DMS114 treated with DMSO at 0.1 percent for 48 hours (cell line): ENCODE data around the gene RNASET2.
"Not testable (repeated sequence)": the region's sequence is repeated elsewhere in the genome, so short reads cannot be mapped to it uniquely, and the experiment has no call there.

Experiments
- DNase-seq: peaks from one replicate; lab custom pipeline; 2025; ENCODE audit not compliant: unreplicated experiment; lab: John Stamatoyannopoulos, UW

RNASET2 gene

DNA sequence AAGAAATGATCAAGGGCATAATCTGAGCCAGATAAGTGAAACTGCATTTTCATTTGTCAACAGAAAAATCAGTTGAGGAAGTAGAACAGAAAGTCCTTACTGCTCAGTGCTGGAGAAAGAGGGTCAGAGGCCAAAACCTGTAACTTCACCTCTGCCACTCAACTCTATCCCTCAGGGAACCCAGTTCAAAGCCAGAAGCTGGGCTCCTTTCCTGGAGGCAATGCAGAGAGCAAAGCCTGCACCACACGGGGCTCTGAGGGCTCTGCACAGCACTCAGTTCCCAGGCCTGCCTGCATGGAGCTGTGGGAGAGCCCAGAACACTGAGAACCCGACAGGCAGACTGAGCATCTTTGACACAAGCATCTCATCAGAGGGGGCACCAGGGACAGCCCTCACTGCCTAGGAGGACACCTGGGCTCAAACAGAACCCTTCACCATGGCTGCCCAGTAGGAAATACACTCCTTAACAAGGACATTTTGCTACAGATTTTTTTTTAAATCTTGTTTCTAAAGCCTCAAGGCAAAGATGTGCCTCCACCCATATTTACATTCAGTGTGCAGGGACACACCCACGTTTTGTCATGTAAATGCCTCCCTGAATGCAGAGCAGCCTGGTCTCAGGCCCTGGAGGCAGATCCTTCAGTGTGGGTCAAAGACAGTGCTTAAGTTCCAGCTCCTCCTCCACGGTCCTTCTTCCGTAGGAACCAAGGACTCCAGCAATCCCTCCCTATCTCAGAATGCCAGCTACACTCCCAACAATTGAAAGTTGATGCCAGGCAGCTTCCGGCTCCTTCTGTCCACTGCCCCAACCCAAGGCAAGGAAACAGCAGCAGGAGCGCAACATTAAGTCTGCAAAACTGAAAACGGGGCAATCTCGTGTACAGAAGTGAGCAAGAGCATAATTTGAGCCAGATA, 6.6 kb downstream of the RNASET2 start:
- DNase-seq: no peak

DNA sequence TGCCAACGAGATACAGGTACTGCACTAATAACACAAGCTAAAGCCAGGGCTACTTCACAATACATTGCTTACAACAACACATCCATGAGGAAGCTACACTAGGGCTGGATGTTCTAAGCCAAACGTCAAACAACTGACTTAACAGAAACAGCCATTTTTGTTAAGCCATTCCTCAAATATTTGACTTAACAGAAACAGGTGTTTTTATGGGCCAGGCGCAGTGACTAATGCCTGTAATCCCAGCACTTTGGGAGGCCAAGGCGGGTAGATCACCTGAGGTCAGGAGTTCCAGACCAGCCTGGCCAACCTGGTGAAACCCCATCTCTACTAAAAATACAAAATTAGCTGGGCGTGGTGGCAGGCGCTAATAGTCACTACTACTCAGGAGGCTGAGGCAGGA, 7.6 kb downstream of the RNASET2 start:
- DNase-seq: not testable (repeated sequence)

DNA sequence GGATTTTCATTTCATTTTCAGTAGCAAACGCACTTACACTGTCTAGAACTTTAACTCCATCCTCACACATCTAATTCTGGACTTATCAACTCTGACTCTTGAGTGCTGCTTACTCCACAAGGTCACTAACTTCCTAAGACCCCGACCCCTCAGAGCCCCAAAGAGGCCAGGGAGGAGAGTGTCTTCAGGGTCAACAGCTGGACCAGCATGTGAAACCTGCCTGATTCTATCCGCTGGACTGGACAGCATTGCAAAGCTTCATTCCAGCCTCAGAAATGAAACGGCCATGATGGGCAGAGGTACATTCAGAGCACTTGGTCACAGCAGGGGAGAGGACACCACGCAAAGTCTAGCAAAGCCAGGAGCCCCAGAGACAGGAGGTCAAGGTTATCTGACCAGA, 9.1 kb downstream of the RNASET2 start:
- no peak for DNase-seq

DNA sequence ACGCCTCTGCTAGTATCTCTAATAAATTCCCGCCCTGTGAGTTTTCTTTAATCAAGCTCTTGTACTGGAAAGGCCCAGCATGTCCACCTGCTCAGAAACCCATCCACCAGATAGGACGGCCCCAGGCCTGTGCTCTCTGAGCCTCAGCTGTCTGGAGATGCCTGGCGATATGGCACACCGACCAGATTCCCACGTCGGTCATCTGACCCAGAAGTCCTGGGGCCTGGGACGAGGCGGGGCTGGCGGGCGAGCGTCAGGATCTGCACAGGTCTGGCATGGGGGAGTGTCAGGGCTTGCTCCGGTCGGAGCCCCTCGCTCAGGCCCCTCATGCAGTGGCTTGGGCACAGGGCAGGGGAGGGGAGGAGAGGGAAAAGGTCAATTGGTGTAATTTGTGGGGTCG, 10.2 kb downstream of the RNASET2 start:
- DNase-seq: no peak

DNA sequence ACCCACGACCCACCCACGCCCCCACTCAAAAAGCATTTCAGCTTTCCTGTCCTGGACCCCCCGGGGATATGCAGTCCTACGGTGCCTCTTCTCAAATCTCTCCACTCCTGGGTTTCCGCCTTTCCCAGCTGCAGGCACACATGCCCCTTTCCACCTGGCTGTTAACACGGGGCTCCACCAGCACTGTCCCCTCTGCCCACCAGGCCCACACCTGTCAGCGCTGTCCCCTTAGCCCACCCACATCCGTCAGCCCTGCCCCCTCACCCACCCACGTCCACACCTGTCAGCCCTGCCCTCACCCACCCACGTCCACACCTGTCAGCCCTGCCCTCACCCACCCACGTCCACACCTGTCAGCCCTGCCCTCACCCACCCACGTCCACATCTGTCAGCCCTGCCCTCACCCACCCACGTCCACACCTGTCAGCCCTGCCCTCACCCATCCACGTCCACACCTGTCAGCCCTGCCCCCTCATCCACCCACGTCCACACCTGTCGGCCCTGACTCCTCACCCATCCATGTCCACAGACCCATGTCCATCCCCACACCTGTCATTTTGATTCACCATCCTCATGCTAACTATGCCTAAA, 11.6 kb downstream of the RNASET2 start:
- DNase-seq: no peak

DNA sequence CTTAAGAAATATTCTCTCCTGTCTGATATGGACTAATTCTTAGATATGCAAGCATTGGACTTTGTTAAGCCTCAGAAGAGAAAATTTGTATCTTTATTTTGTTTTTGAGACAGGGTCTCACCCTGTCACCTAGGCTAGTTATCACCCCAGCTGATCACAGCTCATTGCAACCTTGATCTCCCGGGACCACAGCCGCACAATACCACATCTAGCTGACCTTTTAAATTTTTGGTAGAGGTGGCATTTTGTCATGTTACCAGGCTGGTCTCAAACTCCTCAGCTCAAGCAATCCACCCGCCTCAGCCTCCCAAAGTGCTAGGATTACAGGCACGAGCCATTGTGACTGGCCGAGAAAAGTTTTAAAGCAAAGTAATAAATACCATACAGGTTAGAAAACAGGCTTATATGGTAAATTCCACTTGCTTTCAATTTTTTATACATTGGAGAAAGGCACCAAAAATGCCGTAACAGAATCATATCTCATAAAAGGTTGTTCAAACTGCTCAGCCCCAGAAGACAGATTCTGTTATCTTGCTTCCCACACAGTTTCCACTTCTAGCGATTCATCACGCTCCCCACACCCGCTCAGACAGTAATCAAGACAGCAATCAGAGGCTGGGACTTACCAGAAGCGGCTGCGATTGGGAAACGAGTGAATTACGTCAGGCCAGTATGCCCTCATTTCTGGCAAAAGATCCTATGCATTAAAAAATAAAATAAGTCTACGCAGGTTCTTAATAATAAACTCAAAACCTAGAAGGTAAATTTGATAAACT, 13.8 kb downstream of the RNASET2 start:
- DNase-seq: no peak

DNA sequence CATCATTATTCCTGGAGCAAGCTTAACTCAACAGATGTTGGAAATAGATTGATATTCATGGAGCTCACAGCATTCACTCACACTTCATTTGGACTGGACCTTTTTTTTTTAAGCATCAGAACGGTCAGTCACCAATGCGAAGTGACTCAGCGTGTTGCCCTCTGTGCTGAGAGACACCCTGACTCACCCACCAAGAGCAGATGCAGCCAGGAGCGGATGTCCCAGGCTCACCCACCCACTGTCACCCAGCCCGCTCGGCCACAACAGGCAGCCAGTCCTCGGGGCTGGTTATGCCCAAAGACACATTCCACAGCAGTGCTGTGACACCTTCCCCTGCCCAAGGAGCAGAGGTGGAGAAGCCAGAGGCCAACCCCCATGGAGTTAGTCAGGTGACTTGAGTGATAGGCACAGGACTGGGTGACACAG, 15.7 kb downstream of the RNASET2 start:
- no peak for DNase-seq

DNA sequence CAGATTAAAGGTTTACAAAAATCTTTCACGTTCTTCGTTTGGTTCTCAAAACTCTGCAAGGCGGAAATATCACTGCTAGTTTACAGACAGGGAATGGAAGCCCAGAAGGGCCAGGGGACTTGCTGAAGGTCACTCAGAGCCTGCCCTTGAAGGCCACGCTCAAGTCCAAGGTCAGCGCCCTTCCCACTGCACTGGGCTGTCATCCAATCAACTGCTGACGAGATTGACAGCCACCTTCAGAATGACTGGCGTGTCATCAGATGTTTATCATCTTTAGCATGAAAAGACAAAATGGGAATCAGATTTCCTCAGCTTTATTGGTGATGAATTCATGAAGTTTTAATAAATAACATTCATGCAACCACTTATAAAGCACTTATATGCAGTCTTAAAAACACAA, 16.5 kb downstream of the RNASET2 start:
- DNase-seq: no peak

DNA sequence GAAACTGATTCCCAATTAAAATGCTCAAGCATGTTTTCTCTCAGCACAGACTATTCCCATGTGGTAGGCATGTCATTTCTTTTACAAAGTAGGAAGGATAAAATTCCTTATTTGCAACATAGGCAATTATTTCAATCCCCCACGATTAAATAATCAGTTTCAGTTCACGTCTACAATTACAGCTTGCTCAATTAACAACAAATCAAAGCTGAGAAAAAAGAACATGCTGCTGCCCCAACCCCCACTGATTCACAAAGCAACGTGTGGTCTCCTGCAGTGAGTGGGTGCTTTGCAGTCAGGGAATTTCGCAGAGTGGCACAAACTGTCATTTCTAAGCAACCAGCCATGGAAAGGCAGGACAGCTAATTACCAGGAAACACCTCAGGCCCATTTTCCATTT, 17.0 kb downstream of the RNASET2 start:
- no peak for DNase-seq

DNA sequence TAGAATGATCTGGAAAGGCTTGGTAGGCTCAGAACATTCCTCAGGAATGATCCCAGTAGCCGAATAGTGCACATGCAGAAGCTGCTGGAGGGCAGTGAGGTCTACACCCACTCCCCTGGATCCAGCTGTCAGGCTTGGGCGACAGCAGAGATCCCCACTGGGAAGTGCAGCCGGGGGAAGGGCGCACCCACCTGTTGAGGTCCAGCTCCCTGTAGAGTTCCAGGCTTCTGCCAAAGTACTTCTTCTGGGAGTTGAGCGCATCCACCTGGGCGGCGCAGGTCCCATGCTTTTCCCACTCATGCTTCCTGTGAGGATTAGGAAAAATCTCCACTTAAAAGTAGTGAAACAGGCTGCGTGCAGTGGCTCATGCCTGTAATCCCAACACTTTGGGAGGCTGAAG, 17.6 kb downstream of the RNASET2 start:
- DNase-seq: no peak

DNA sequence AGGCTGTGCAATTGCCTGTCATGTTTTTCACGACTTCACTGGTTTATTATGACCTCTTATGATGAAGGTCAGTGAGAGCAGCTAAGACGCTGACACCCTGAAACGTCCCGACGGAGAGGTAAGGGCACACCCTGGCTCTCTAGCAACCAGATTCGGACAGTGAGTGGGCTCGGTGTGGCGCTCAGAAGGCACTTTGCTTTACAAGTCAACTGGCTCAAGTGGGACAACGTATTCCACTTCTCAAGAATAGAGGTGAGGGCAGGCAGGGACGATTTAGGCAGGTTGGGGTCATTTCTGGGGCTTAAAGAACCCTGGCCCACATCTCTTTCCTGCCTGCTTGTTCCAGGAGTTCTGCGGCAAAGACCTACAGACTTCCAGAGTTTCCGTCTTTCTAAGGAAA, 18.2 kb downstream of the RNASET2 start:
- DNase-seq: no peak

DNA sequence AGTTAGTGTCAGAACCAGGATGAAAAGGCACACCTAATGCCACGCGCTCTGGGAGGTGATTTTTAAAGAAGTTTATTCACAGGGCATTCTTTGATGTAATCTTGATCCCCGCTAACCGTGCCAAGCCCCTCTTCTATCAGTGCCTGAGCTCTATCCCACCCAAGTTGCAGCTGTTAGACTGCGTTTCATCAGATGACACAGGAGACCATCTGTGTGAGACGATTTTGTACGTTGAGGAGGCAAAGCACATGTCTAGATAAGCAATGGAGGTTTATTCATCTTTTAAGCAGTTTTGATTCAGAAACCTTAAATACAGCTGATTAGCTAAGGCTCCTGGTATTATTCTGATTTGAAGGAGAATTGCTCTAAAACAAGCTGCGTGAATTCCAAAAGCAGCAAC, 18.6 kb downstream of the RNASET2 start:
- DNase-seq: no peak

DNA sequence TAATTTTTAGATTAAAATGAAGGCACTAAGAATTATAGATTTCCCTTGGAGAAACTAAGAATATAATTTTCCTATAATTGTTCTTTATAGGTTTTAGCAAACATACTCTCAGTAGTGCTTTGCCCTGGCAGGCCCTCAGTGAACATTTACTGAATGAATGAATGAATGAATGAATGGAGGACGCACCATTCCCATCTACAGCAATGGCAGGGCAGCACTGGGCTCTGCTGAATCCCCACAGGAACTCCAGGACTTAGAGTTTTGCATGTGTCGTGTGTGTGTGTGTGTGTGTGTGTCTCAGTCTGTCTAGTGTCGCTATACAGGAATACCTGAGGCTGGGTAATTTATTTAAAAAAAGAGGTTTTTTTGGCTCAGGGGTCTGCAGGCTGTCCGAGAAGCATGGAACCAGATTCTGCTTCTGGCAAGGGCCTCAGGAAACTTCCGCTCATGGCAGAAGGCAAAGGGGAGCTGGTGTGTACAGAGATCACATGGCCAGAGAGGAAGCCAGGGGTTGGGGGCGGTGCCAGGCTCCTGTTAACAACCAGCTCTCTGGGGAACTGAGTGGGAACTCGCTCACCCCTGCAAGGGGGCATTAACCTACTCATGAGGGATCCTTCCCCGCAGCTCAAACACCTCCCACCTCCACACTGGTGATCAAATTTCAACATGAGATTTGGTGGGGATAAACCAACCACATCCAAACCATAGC, 20.1 kb downstream of the RNASET2 start:
- no peak for DNase-seq

DNA sequence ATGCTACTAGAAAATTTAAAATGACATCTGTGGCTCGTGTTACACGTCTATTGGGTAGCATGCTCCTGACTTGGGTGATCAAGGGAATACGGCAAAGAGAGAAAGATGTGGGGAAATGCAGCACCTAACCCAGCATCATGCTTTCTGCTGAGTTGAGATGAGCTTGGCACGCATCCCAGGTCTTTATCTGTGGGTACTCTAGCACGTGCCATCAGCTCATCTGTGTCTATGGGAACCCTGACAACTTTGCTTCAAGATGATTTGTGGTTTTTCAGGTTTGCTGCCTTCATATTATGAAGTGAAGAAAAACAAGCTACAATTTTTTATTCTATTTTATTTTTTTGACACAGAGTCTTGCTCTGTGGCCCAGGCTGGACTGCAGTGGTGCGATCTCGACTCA, 21.0 kb downstream of the RNASET2 start:
- no peak for DNase-seq

DNA sequence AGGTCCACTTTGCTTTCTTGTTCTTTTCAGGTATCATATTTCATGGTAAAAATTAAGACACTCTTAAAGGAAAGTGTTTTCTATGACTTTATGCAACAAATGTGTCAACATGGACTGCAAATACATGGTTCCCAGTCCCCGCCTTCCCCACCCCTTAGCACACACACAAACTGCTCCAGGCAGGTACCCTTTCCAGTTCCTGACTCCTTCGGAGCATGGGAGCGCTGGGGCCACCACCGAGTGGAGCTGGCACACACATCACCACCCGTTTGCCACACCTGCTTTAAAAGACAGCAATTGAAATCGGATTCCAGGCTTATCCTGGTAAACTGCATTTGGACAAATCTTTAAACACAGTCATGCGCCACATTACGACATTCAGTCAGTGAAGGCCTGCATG, 22.2 kb downstream of the RNASET2 start:
- DNase-seq: no peak

DNA sequence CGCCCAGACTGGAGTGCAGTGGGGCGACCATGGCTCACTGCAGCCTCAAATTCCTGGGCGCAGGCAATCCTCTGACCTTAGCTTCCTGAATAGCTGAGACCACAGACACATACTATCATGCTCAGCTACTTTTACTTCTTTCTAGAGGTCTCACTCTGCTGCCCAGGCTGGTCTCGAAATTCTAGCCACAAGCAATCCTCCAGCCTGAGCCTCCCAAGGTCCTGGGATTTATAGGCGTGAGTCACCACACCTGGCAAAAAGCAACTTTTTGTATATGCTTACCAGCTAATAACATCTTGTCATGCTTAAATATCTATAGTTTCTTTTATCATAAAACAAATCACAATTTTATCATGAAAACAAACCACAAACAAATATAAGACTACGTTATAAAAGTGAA, 23.0 kb downstream of the RNASET2 start:
- no peak for DNase-seq

DNA sequence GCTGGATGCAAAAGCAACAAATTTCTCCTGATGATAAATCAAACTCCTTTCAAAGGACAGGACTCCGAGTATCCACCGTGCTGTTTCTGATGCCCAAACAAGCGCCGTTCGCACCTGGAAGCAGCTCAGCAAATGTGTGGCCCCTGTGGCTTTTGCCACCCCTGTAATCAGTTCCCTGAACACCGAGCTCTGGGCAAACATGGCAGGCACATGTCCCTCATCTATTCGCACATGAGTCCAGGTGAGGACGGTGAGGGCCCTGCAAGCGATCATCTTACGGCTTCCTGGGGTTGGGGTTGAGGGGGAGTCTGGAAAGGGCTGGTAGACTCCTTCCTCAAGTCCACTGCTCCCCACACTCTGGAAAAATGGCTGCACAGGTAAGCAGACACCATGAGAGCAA, 23.7 kb downstream of the RNASET2 start:
- DNase-seq: no peak

DNA sequence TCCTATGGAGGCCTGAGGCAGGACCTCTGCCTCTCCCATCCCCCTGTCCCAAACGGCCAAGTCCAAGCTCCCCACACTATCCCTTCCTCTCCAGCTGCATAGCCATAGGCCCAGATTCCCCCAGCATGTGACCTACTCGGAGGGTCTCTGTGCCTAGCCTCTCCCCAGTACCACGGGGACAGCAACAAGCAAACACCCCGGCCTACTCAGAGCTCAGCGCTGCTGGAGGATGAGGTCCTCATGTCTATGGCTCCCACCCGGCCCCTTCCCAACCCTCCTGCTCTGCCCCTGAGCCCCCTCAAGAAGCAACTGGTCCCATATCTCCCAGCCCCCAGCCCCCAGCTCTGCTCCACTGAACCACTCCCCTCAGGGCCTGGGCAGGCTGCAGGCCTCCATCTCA, 24.2 kb downstream of the RNASET2 start:
- DNase-seq: no peak

DNA sequence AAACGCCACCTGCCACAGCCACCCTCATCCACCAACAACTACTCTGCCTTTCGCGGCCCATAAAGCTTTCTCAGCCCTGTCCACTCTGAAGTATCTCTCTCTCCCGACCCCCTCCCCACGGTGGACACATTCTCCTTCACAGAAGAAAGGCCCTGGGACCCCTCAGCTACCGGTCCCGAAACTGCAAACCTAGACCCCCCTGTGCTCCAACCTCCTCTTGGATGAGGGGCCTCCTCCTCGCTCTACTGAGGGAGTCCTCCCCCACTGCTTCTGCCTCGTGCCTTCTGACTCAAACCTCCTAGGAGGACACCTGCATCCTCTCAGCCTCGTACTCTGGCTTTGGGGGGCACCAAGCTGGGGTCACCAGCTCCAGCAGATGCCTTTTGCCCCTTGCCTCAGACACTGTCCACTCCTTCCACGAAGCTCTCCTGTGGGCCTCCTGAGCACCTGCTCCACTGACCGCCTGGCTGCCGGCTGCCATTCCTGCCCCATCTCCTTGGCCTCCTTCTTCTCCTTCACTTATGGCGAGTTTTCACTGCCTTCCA, 24.9 kb downstream of the RNASET2 start:
- no peak for DNase-seq

DNA sequence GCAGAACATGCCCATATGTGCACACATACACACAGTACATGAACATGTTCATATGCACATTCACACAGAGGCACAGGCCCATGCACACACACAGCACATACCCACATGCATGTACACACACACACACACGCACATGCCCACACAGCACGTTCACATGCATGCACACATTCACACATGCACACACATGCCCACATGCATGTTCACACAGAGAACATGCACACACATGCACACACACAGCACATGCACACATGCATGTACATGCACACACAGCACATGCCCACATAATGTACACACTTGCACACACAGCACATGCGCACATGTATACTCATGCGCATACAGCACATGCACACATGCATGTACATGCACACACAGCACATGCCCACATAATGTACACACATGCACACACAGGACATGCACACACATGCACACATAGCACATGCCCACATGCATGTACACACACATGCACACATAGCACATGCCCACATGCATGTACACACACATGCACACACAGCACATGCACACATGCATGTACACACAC, 25.9 kb downstream of the RNASET2 start:
- DNase-seq: no peak
